Brain microvascular endothelial cell (primary cell): ENCODE results near the gene NXNL2.

Source experiments
- DNase-seq: peaks from one replicate; pipeline ENCODE4 v3.0.0-alpha.2; 2020
- H3K27ac ChIP-seq: fragments of 250-450 bp; sonication (Bioruptor Pico); 2 replicates; pipeline ENCODE4 v1.5.1; 2020; ENCODE audit warnings: mild to moderate bottlenecking, moderate library complexity
- H3K27me3 ChIP-seq: fragments of 250-450 bp; sonication (Bioruptor Pico); replicated peaks from 2 replicates; pipeline ENCODE4 v1.5.1; 2020; ENCODE audit warnings: mild to moderate bottlenecking
- H3K36me3 ChIP-seq: fragments of 250-450 bp; sonication (Bioruptor Pico); replicated peaks from 2 replicates; pipeline ENCODE4 v1.5.1; 2020; ENCODE audit warnings: mild to moderate bottlenecking
- H3K4me3 ChIP-seq: 2 replicates; pipeline ENCODE4 v1.5.1; 2011; ENCODE audit warnings: low read depth, mild to moderate bottlenecking, control low read depth, low read length, moderate library complexity
- in situ Hi-C: cut with HindIII; loops from 2 replicates; pipeline ENCODE4 v1.10.0; 2017; ENCODE audit warnings: low sequenced_read_pairs, low pct_ligation_motif_present
- TF ChIP-seq, protein P1 (sequence below): IDR thresholded peaks from 2 replicates; pipeline ENCODE4 v1.5.1; 2011; ENCODE audit warnings: low read depth, mild to moderate bottlenecking, moderate library complexity, low read length, control low read depth, inconsistent platforms; ENCODE audit errors: missing control alignments

NXNL2 gene

DNA sequence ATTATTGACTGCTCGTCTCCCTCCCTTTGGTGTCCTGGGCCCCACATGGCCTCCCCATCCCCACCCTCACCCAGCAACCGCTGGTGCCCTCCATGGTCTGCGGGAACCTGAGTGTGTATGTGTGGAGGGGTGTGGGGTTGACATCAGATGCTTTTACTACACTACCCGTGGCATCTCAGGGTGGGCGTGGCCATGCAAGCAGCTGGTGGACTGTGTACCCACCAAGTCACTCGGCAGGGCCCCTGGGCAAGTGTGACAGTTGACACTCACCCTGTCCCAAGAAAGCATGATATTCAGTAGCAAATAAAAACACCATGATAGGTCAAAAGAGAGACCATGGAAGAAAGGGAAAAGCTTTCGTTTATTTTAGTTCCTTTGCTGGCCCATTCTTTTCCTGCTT lies 7.4 kb upstream of the NXNL2 start:
- no peaks in the 10 kb centered on the region for H3K36me3 ChIP-seq
- no peak overlapping the region for H3K4me3 ChIP-seq

DNA sequence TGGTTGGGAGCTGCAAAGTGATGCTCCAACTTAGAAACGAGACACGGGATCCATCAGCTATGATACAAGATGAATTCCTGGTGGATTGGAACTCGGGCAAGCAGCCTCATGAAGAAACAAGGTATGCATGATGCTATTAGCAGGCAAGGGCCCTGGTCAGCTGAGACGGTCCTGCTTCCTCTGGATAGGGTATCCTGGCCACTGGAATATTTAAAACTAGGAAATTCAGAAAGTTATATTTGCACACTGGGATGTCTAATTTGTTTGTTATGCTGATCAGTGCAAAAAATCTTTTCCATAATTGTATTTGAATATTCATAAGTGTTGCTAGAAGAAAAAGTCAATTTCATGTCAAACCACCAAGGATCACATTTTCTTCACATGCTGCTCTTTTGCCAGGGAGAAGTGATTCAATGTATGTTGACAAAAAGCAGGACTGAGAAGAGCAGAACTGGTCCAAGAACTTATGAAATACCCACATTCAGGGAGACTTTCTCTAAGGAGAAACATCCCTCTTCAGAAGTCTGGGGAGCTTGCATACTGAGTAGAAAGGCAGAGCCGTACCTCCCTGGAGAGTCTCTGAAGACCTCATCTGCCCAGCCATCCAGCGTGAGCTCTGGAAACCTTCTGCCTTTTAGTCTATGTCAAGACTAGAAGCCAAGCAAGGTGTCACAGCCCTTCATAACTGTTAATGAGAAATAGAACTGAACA lies 6.7 kb upstream of the NXNL2 start:
- no peak for DNase-seq
- H3K4me3 ChIP-seq = no peak overlapping the region
- H3K27me3 ChIP-seq = no peaks in the 10 kb centered on the region
- in situ Hi-C loops = no loop called here
- no peaks in the 10 kb centered on the region for H3K36me3 ChIP-seq
- TF ChIP-seq, protein P1, sequence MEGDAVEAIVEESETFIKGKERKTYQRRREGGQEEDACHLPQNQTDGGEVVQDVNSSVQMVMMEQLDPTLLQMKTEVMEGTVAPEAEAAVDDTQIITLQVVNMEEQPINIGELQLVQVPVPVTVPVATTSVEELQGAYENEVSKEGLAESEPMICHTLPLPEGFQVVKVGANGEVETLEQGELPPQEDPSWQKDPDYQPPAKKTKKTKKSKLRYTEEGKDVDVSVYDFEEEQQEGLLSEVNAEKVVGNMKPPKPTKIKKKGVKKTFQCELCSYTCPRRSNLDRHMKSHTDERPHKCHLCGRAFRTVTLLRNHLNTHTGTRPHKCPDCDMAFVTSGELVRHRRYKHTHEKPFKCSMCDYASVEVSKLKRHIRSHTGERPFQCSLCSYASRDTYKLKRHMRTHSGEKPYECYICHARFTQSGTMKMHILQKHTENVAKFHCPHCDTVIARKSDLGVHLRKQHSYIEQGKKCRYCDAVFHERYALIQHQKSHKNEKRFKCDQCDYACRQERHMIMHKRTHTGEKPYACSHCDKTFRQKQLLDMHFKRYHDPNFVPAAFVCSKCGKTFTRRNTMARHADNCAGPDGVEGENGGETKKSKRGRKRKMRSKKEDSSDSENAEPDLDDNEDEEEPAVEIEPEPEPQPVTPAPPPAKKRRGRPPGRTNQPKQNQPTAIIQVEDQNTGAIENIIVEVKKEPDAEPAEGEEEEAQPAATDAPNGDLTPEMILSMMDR = no peak
- H3K27ac ChIP-seq = no peak overlapping the region

More for the DNA sequence above, 7.4 kb upstream of the NXNL2 start:
- no peaks in the 10 kb centered on the region for H3K27me3 ChIP-seq
- TF ChIP-seq, protein P1 = no peak
- in situ Hi-C loops = no loop called here
- H3K27ac ChIP-seq = no peak overlapping the region
- DNase-seq = no peak

DNA sequence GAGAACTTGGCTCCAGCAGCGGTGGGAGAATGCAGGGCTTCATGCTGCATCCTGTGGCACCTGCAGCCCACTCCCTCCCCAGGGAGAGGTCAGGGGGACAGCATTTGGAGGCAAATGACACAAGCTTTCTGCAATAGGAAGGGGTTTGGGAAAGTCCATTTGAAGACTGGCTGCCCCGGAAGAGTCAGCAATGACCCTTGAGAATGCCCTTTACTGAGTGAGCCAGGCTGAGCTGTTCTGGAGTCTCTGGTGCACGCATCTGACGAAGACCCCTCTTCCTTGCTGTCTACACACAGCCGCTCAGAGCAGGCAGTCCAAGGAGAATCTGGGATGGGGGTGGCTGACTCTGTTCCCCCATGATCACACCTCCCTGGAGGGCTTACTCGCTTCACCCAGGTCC lies 5.5 kb upstream of the NXNL2 start:
- in situ Hi-C loops = no loop called here
- Histone ChIP-seq H3K27me3 (no peaks in the 10 kb centered on the region), H3K4me3 (no peak overlapping the region), H3K36me3 (no peaks in the 10 kb centered on the region), H3K27ac (peak overlapping the region; percentile 30)
- no peak for DNase-seq
- TF ChIP-seq, protein P1 = no peak

DNA sequence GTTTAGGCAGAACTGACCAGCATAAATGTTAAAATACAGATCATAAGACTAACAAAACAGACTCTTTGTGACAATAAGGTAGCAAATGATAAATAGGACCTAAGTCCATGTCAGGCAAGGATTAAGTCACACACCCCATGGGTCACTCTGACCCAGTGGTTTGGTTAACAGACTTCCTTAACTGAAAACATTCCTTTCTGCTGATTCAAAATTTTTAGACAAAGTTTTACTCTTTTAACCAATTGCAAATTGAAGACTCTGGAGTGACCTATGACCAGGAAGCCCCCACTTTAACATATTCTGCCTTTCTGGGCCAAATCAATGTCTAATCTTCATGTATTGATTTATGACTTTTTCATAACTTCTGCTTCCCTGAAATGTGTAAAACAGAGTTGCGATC lies 4.9 kb upstream of the NXNL2 start:
- in situ Hi-C loops = no loop called here
- peak; percentile 48 for DNase-seq
- Histone ChIP-seq H3K36me3 (no peaks in the 10 kb centered on the region), H3K27ac (peak overlapping the region; percentile 30), H3K4me3 (no peak overlapping the region), H3K27me3 (no peaks in the 10 kb centered on the region)
- TF ChIP-seq, protein P1 = no peak

DNA sequence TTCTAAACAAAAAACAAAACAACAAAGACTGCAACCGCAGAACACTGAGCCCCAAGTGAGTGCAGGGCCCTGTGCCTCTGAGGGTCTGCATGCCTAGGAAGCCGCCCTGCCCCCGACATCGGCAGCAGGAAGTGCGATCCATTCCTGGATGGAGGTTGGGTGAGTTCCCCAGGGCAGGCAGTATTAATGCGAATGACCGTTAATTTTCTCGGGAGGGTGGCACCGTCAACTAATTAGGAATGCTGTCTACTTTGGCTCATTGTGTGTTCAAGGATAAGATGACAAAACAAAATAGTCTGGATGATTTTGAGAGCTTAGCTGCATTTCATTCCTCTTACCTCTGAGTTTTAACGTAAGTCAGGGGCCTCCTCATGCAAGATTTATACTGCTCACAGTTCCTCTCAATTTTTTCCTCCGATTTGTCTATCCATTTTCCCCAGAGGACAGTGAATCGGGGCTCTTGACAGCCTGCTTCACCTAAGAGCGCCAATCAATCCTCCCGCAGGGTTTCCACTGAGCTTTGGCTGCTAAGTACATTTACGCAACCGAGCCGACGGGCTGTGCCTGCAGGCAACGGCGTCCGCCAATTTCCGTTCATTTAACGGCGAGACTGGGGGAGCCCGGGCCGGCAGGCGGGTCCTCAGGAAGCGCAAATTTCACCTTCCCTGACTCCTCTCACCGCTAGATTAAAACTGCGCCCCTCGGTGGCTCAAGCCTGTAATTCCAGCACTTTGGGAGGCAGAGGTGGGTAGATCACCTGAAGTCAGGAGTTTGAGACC lies 2.9 kb upstream of the NXNL2 start:
- Histone ChIP-seq H3K27ac (no peak overlapping the region), H3K36me3 (no peaks in the 10 kb centered on the region), H3K27me3 (no peaks in the 10 kb centered on the region), H3K4me3 (peak overlapping the region; percentile 12)
- TF ChIP-seq, protein P1 = peak; percentile 25
- peak; percentile 22 for DNase-seq
- in situ Hi-C loops = no loop called here
